K562 (cell line): ENCODE results near the gene ZFYVE27. TPM values are rescaled to one million over a fixed set of nuclear protein-coding genes. Genes with fewer than 3 reads are reported as not detected.

Experiments
- ARID3B ChIP-seq: fragments of 250-450 bp; sonication (Bioruptor Pico); IDR thresholded peaks from 2 replicates; pipeline ENCODE4 v1.4.0; 2020; ENCODE audit warnings: borderline replicate concordance
- BHLHE40 ChIP-seq: IDR thresholded peaks from 2 replicates; pipeline ENCODE4 v1.6.1; 2011; ENCODE audit warnings: low read length, improper control_type of control experiment
- DEAF1 ChIP-seq: fragments of 450-650 bp; formaldehyde crosslinking; IDR thresholded peaks from 2 replicates; pipeline ENCODE4 v1.4.0; 2020; ENCODE audit warnings: mild to moderate bottlenecking, moderate library complexity
- ELK3 ChIP-seq: fragments of 450-650 bp; formaldehyde crosslinking; IDR thresholded peaks from 2 replicates; pipeline ENCODE4 v1.4.0; 2020; ENCODE audit warnings: mild to moderate bottlenecking
- MGA ChIP-seq: fragments of 450-650 bp; IDR thresholded peaks from 2 replicates; pipeline ENCODE4 v1.6.1; 2016; ENCODE audit warnings: mild to moderate bottlenecking, moderate library complexity
- NRF1 ChIP-seq, 2 experiments: fragments of 450-650 bp; IDR thresholded peaks in 1 of 2; conservative IDR thresholded peaks in 1 of 2; 2 replicates each; pipeline ENCODE4 v1.6.1; 2014; ENCODE audit warnings: mild to moderate bottlenecking in 2 of 2
- SUPT5H ChIP-seq: fragments of 450-650 bp; IDR thresholded peaks from 2 replicates; pipeline ENCODE4 v1.6.1; 2016
- polyA plus RNA-seq, 8 experiments: library from polyadenylated mRNA; depleted of rRNA in 4 of 8; stranded (reverse) in 5 of 8; unstranded in 3 of 8; fragments of >200 nt; fragmentation: Nextera tagmentation in 2 of 8; fragmentation: Illumina TruSeq in 1 of 8; extraction: Ambion mirVana in 2 of 8; extraction: Trizol in 1 of 8; gene quantifications; 2 replicates each; pipeline versions ENCODE4 v1.2.1 to v1.2.3, GENCODE V29; 2011 to 2014; ENCODE audit warnings: inconsistent platforms in 1 of 8, missing spikeins in 1 of 8
- total RNA-seq, 7 experiments: library from RNA; depleted of rRNA in 6 of 7; stranded (reverse); fragments of >200 nt in 6 of 7; fragmentation: Illumina TruSeq in 2 of 7; extraction: Trizol in 2 of 7; gene quantifications; 2 replicates each; pipeline versions ENCODE4 v1.2.1 to v1.2.3, GENCODE V29; 2011 to 2021; ENCODE audit warnings: low replicate concordance in 1 of 7
- TF ChIP-seq, protein P1 (sequence below), 2 experiments: IDR thresholded peaks in 1 of 2; conservative IDR thresholded peaks in 1 of 2; 2 replicates each; pipeline ENCODE4 v1.6.1; 2016; ENCODE audit warnings: low read depth in 2 of 2, mild to moderate bottlenecking in 1 of 2, missing compliant biosample characterization in 1 of 2, missing genetic modification characterization in 1 of 2, moderate library complexity in 1 of 2

The ZFYVE27 gene
- total and polyA plus RNA-seq, 9 of the 15 experiments (the other 6 are each of a cell fraction or from before 2014, with no cell fraction given), result 0.81 to 21.9 (median 15.3) TPM

DNA sequence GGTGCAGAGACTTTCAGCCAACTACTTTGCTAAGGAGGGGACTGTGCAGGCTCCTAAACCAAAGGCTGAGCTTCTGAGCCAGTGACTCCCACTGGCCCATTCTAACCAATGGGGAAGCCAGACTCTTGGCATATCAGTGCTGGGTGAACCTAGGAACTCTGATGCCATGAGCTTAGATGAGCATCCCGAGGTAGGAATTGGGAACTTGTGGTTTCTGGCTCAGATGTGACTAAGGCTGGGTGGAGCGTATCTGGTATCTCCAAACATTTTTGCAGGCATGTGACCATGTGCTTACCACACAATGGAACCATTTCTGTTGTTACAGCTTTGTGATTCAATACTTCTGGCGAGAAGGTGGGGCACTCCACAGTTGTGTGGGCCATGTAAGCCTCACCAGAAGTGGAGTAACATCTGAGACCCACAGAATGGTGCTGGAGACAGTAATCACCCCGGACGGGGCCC is 47.3 kb upstream of the ZFYVE27 start (continued):
- TF ChIP-seq ARID3B (no peak), SUPT5H (no peak), MGA (peak; percentile 84), NRF1 (conservative IDR thresholded peaks at IDR 0.05 in 1 of 2, IDR thresholded peaks at IDR 0.05 in 1 of 2) (no peak), ELK3 (CRISPR knock-in tag) (no peak), BHLHE40 (peak; percentile 72), DEAF1 (CRISPR knock-in tag) (no peak)
- TF ChIP-seq, protein P1, sequence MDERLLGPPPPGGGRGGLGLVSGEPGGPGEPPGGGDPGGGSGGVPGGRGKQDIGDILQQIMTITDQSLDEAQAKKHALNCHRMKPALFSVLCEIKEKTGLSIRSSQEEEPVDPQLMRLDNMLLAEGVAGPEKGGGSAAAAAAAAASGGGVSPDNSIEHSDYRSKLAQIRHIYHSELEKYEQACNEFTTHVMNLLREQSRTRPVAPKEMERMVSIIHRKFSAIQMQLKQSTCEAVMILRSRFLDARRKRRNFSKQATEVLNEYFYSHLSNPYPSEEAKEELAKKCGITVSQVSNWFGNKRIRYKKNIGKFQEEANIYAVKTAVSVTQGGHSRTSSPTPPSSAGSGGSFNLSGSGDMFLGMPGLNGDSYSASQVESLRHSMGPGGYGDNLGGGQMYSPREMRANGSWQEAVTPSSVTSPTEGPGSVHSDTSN (CRISPR knock-in tag; IDR thresholded peaks at IDR 0.05; ENCODE audit: low read depth), result no peak
- TF ChIP-seq, protein P1 (tag; conservative IDR thresholded peaks at IDR 0.05; ENCODE audit: low read depth), result no peak
